OCI-LY7 (cell line): ENCODE data around the gene ARHGAP33.

Source experiments
- EZH2phosphoT487 ChIP-seq: fragments of 200-600 bp; sonication (generic); IDR thresholded peaks from 2 replicates; pipeline ENCODE4 v1.6.1; 2018; ENCODE audit warnings: low read depth, borderline replicate concordance, mild to moderate bottlenecking, mixed run types, antibody characterized with exemption, low read length, moderate library complexity, mixed read lengths
- TF ChIP-seq, protein P1 (sequence below): fragments of 200-600 bp; sonication (generic); conservative IDR thresholded peaks from 2 replicates; pipeline ENCODE4 v1.5.1; 2014; ENCODE audit warnings: mild to moderate bottlenecking, antibody characterized with exemption, low read length, moderate library complexity, mixed read lengths

DNA sequence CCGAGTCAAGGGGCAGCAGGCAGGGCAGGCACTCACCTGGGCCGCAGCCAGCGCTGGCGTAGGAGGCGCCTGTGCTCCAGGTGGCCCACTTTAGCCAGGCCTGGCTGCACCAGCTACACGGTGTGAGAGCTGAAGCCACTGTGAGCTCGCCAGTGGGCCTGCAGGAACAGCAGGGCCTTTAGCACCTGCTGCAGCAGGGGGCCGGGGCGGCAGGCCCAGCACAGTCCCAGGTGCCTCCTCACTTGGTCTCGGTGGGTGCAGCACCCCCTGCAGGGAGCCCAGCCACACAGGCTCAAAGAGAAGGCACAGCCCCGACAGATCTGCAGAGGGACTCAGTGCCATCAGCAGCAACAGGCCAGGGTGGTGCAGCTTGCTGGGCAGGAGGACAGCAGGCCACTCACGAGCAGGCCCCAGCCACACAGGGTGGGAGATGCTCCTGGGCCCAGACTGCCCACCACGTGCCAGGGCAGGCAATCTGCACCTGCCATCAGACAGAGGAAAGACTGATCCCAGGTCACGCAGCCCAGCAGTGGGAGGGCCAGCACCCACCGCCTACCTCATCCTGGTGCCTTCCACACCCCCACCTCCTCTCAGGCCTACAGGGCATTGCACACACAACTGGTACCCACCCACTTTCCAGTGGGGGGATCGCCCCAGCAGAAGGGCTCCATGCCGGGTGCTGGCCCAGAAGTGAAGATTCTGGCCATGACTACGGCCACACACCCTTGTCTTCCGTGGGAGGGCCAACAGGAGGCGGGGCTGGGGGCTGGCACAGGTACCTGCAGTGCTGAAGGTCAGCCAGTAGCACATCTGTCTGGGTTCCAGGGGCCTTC is 15.8 kb downstream of the ARHGAP33 start:
- TF ChIP-seq, protein P1, sequence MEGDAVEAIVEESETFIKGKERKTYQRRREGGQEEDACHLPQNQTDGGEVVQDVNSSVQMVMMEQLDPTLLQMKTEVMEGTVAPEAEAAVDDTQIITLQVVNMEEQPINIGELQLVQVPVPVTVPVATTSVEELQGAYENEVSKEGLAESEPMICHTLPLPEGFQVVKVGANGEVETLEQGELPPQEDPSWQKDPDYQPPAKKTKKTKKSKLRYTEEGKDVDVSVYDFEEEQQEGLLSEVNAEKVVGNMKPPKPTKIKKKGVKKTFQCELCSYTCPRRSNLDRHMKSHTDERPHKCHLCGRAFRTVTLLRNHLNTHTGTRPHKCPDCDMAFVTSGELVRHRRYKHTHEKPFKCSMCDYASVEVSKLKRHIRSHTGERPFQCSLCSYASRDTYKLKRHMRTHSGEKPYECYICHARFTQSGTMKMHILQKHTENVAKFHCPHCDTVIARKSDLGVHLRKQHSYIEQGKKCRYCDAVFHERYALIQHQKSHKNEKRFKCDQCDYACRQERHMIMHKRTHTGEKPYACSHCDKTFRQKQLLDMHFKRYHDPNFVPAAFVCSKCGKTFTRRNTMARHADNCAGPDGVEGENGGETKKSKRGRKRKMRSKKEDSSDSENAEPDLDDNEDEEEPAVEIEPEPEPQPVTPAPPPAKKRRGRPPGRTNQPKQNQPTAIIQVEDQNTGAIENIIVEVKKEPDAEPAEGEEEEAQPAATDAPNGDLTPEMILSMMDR: peak; percentile 66; the same call in 1 of the 2 replicates
- TF ChIP-seq EZH2phosphoT487: no peak
